GM12878 (cell line): ENCODE results near the gene BCR. TPM values are rescaled to one million over a fixed set of nuclear protein-coding genes. Genes with fewer than 3 reads are reported as not detected.

Experiments used
- ATAC-seq: fragments of 200-7000 bp; cut with Tn5 transposase; 3 replicates; pipeline ENCODE4 v1.9.1; 2020; ENCODE audit warnings: mild to moderate bottlenecking, moderate library complexity
- BruUV-seq: library from RNA; stranded (reverse); fragments of 400-500 nt; replicated peaks from 2 replicates; lab custom pipeline; 2021; lab: Mats Ljungman, UMichigan
- CTCF ChIA-PET: fragments of 300-600 bp; sonication (Branson Sonifier 250); formaldehyde crosslinking; extraction: SDS; loops from one replicate; lab custom pipeline; 2021; ENCODE audit warnings: inconsistent platforms; lab: Yijun Ruan, JAX
- POLR2A ChIA-PET: fragments of 350-600 bp; formaldehyde crosslinking; extraction: SDS; loops from one replicate; lab custom pipeline; 2021; ENCODE audit warnings: inconsistent platforms; lab: Charles Lee
- RAD21 ChIA-PET: fragments of 300-600 bp; sonication (Branson Sonifier 250); formaldehyde crosslinking; loops from one replicate; lab custom pipeline; 2023; ENCODE audit warnings: antibody characterized with exemption; ENCODE audit not compliant: unreplicated experiment; lab: Charles Lee
- SMC1A ChIA-PET: fragments of 300-600 bp; sonication (Branson Sonifier 250); formaldehyde crosslinking; loops from one replicate; lab custom pipeline; 2023; ENCODE audit not compliant: unreplicated experiment, uncharacterized antibody; lab: Charles Lee
- DNase-seq: peaks from one replicate; pipeline ENCODE4 v3.0.0-alpha.2; 2011; ENCODE audit warnings: low read depth, low spot score
- FAIRE-seq: peaks from 3 replicates; lab custom pipeline; 2011; peaks lifted over from hg19 to GRCh38; lab: Jason Lieb, UNC
- H2AFZ ChIP-seq: 2 replicates; pipeline ENCODE4 v1.6.0; 2011; ENCODE audit warnings: low read depth, low read length, control low read depth; ENCODE audit not compliant: control insufficient read depth
- H3K27ac ChIP-seq: 2 replicates; pipeline ENCODE4 v1.5.1; 2011; ENCODE audit warnings: control low read depth; ENCODE audit not compliant: control insufficient read depth, insufficient read depth
- H3K27me3 ChIP-seq, 2 experiments: replicated peaks in 1 of 2; 2 replicates each; pipeline versions ENCODE4 v1.6.0 to v1.6.1; 2011; ENCODE audit warnings: low read length in 1 of 2; ENCODE audit not compliant: control insufficient read depth in 2 of 2, insufficient read depth in 2 of 2
- H3K36me3 ChIP-seq, 2 experiments: 2 replicates each; pipeline ENCODE4 v1.5.1; 2011; ENCODE audit warnings: low read length in 1 of 2; ENCODE audit not compliant: control insufficient read depth in 2 of 2, insufficient read depth in 2 of 2
- H3K4me1 ChIP-seq: 2 replicates; pipeline ENCODE4 v1.6.1; 2011; ENCODE audit warnings: mild to moderate bottlenecking, low read length, moderate library complexity, mixed read lengths; ENCODE audit not compliant: control insufficient read depth, insufficient read depth
- H3K4me2 ChIP-seq: 2 replicates; pipeline ENCODE4 v1.6.0; 2011; ENCODE audit warnings: control low read depth; ENCODE audit not compliant: control insufficient read depth, insufficient read depth
- H3K4me3 ChIP-seq: fragments of 200-600 bp; sonication (generic); 2 replicates; pipeline ENCODE4 v1.5.1; 2016
- H3K79me2 ChIP-seq: 2 replicates; pipeline ENCODE4 v1.6.0; 2011; ENCODE audit warnings: low read length; ENCODE audit not compliant: control insufficient read depth, insufficient read depth
- H3K9ac ChIP-seq: 2 replicates; pipeline ENCODE4 v1.8.0; 2011; ENCODE audit warnings: low read length, control low read depth, mixed read lengths; ENCODE audit not compliant: control insufficient read depth, insufficient read depth
- H3K9me3 ChIP-seq: replicated peaks from 3 replicates; pipeline ENCODE4 v1.5.1; 2011; ENCODE audit warnings: mild to moderate bottlenecking, low read length; ENCODE audit not compliant: control insufficient read depth, insufficient read depth
- H4K20me1 ChIP-seq: 2 replicates; pipeline ENCODE4 v1.6.0; 2011; ENCODE audit not compliant: control insufficient read depth, insufficient read depth
- PRDM15 ChIP-seq: fragments of 450-650 bp; formaldehyde crosslinking; IDR thresholded peaks from 2 replicates; pipeline ENCODE4 v1.4.0; 2020; ENCODE audit warnings: mild to moderate bottlenecking, moderate library complexity
- WGBS: methylation state at CpG from one replicate; pipeline ENCODE4 v1.1.6; 2016; ENCODE audit warnings: low lambda C conversion rate; ENCODE audit not compliant: insufficient replicate concordance, insufficient coverage; ENCODE audit errors: missing lambda C conversion rate; 5-methylcytosine and 5-hydroxymethylcytosine counted together
- in situ Hi-C: fragments of 300-500 bp; cut with MboI; formaldehyde crosslinking; loops from 9 replicates; pipeline ENCODE4 v1.14.3; 2018; ENCODE audit warnings: mixed read lengths
- intact Hi-C: fragments of 100-400 bp; cut with micrococcal nuclease; formaldehyde crosslinking; loops from one replicate; pipeline ENCODE4 v1.14.2; 2022; ENCODE audit not compliant: unreplicated experiment
- polyA plus RNA-seq, 11 experiments: library from polyadenylated mRNA; depleted of rRNA in 4 of 11; unstranded in 6 of 11; stranded (reverse) in 5 of 11; fragments of >200 nt; fragmentation: Nextera tagmentation in 4 of 11; fragmentation: Illumina TruSeq in 1 of 11; extraction: Ambion mirVana in 4 of 11; extraction: Trizol in 1 of 11; gene quantifications; 1 replicate in 1 of 11; 2 replicates in 10 of 11; pipeline versions ENCODE4 v1.2.1 to v1.2.3, GENCODE V29; 2011 to 2016; ENCODE audit warnings: inconsistent platforms in 2 of 11, missing spikeins in 2 of 11, low read depth in 1 of 11
- total RNA-seq, 4 experiments: library from RNA; depleted of rRNA in 3 of 4; stranded (reverse); fragments of >200 nt in 3 of 4; fragmentation: Illumina TruSeq in 1 of 4; extraction: Trizol in 1 of 4; gene quantifications; 2 replicates each; pipeline versions ENCODE4 v1.2.1 to v1.2.3, GENCODE V29; 2013 to 2021

The BCR gene
- total and polyA plus RNA-seq, 10 of the 15 experiments (the other 5 are each of a cell fraction or from before 2014, with no cell fraction given): 1.7 to 64.7 (median 18.4) TPM

- no peak overlapping the region for H3K27ac ChIP-seq
- H3K36me3 ChIP-seq: peaks cover 0 to 3% of the 10 kb centered on the region in 2 experiments; a peak in 2 of 4 replicates
- H3K4me3 ChIP-seq: no peak overlapping the region
- H3K79me2 ChIP-seq: peaks cover 16% of the 10 kb centered on the region
- H3K4me1 ChIP-seq: peaks cover 16% of the 10 kb centered on the region
- H2AFZ ChIP-seq: no peak overlapping the region
- SMC1A ChIA-PET: no interaction called here
- BruUV-seq: no TSS peak
- RAD21 ChIA-PET: no interaction called here
- intact Hi-C loops (no loop called here), in situ Hi-C loops (no loop called here)
- no peak overlapping the region for H3K9ac ChIP-seq
- POLR2A ChIA-PET: interaction anchor here (0.6 kb wide), 1 partner anchor 875 kb away, joined by 3 read pairs; no protein-coding TSS in a partner anchor
- peaks cover 6% of the 10 kb centered on the region; the same call in 2 of the 3 replicates for H3K9me3 ChIP-seq
- CTCF ChIA-PET: interaction anchor here (0.7 kb wide), 1 partner anchor 273 kb away, joined by 3 read pairs; no protein-coding TSS in a partner anchor
- H3K4me2 ChIP-seq: no peak overlapping the region
- no peaks in the 10 kb centered on the region for H4K20me1 ChIP-seq
- TF ChIP-seq PRDM15 (CRISPR knock-in tag): no peak
- WGBS: 56% methylated on average over 11 of the region's 11 CpGs
- FAIRE-seq (no peak), DNase-seq (no peak), ATAC-seq (no peak)
- no peaks in the 10 kb centered on the region for H3K27me3 ChIP-seq
Observed at GRCh38 chr22:23233084-23233531, 52.8 kb downstream of the BCR start.
